BLaER1 treated with 17β-estradiol and CSF1 and Interleukin-3, amounts not matched to agents 10 nM and 100 nM (cell line): ENCODE data around the gene ALG14.

Experiments used
- H3K27ac ChIP-seq, 11 experiments: shearing (Covaris generic); formaldehyde crosslinking; 2 replicates each; pipeline ENCODE4 v1.8.1; 2022
- H3K27me3 ChIP-seq, 11 experiments: shearing (Covaris generic); formaldehyde crosslinking; 2 replicates each; pipeline ENCODE4 v1.8.1; 2022
- H3K36me3 ChIP-seq, 11 experiments: shearing (Covaris generic); formaldehyde crosslinking; 2 replicates each; pipeline ENCODE4 v1.8.1; 2022
- H3K4me1 ChIP-seq, 10 experiments: shearing (Covaris generic); formaldehyde crosslinking; 2 replicates each; pipeline ENCODE4 v1.8.1; 2022
- H3K4me2 ChIP-seq, 11 experiments: shearing (Covaris generic); formaldehyde crosslinking; 2 replicates each; pipeline ENCODE4 v1.8.1; 2022
- H3K4me3 ChIP-seq, 10 experiments: shearing (Covaris generic); formaldehyde crosslinking; 2 replicates each; pipeline ENCODE4 v1.8.1; 2022
- H3K9ac ChIP-seq, 11 experiments: shearing (Covaris generic); formaldehyde crosslinking; 2 replicates each; pipeline ENCODE4 v1.8.1; 2022
- H3K9me3 ChIP-seq, 11 experiments: shearing (Covaris generic); formaldehyde crosslinking; replicated peaks in 1 of 11; 2 replicates each; pipeline ENCODE4 v1.8.1; 2022
- H4K20me1 ChIP-seq, 11 experiments: shearing (Covaris generic); formaldehyde crosslinking; 2 replicates each; pipeline ENCODE4 v1.8.1; 2022
- Cebpa-rat ChIP-seq, 11 experiments: shearing (Covaris generic); IDR thresholded peaks; 2 replicates each; pipeline ENCODE4 v1.8.1; 2022

The ALG14 gene

GRCh38 chr1:95115708-95116137 is 43.0 kb upstream of the ALG14 start:
- Histone ChIP-seq H3K27me3 (peaks cover 42 to 54% (median 51%) of the 10 kb centered on the region in 11 experiments), H3K27ac (no peak overlapping the region), H3K36me3 (no peaks in the 10 kb centered on the region), H3K9ac (no peak overlapping the region), H3K4me2 (no peak overlapping the region), H3K4me1 (peaks cover 0 to 25% (median 21%) of the 10 kb centered on the region in 10 experiments; a peak in 14 of 20 replicates), H3K4me3 (no peak overlapping the region), H4K20me1 (peaks cover 0 to 11% (median 0%) of the 10 kb centered on the region in 11 experiments; a peak in 3 of 22 replicates), H3K9me3 (no peaks in the 10 kb centered on the region)
- TF ChIP-seq Cebpa-rat (IDR thresholded peaks at IDR 0.05): peak in 4 of 11 experiments; percentile 22 to 72 (median 56); a peak in 5 of 22 replicates

GRCh38 chr1:95113684-95114083 is 40.9 kb upstream of the ALG14 start:
- Histone ChIP-seq H3K4me3 (no peak overlapping the region), H4K20me1 (peaks cover 0 to 11% (median 0%) of the 10 kb centered on the region in 11 experiments; a peak in 3 of 22 replicates), H3K27ac (no peak overlapping the region), H3K27me3 (peaks cover 26 to 34% (median 31%) of the 10 kb centered on the region in 11 experiments), H3K36me3 (no peaks in the 10 kb centered on the region), H3K9ac (no peak overlapping the region), H3K4me2 (no peak overlapping the region), H3K9me3 (no peaks in the 10 kb centered on the region), H3K4me1 (peaks cover 0 to 25% (median 21%) of the 10 kb centered on the region in 10 experiments; a peak in 14 of 20 replicates)
- no peak for TF ChIP-seq Cebpa-rat (IDR thresholded peaks at IDR 0.05)

GRCh38 chr1:95111014-95111413 is 38.3 kb upstream of the ALG14 start:
- no peak overlapping the region for H3K27ac ChIP-seq
- H3K36me3 ChIP-seq: no peaks in the 10 kb centered on the region
- H3K4me1 ChIP-seq: peaks cover 0 to 14% (median 8%) of the 10 kb centered on the region in 10 experiments; a peak in 14 of 20 replicates
- TF ChIP-seq Cebpa-rat (IDR thresholded peaks at IDR 0.05): no peak
- H4K20me1 ChIP-seq: no peaks in the 10 kb centered on the region
- peaks cover 0 to 7% (median 4%) of the 10 kb centered on the region in 11 experiments; a peak in 17 of 22 replicates for H3K27me3 ChIP-seq
- H3K9me3 ChIP-seq: no peaks in the 10 kb centered on the region
- H3K4me3 ChIP-seq: no peak overlapping the region
- H3K9ac ChIP-seq: no peak overlapping the region
- peak overlapping the region in 2 of 11 experiments; percentile 50 to 69; a peak in 6 of 22 replicates for H3K4me2 ChIP-seq

GRCh38 chr1:95108792-95109191 is 36.0 kb upstream of the ALG14 start:
- no peak overlapping the region for H3K9ac ChIP-seq
- peaks cover 0 to 14% (median 8%) of the 10 kb centered on the region in 10 experiments; a peak in 14 of 20 replicates for H3K4me1 ChIP-seq
- H4K20me1 ChIP-seq: no peaks in the 10 kb centered on the region
- no peak overlapping the region for H3K27ac ChIP-seq
- H3K36me3 ChIP-seq: no peaks in the 10 kb centered on the region
- no peaks in the 10 kb centered on the region for H3K27me3 ChIP-seq
- no peaks in the 10 kb centered on the region for H3K9me3 ChIP-seq
- TF ChIP-seq Cebpa-rat (IDR thresholded peaks at IDR 0.05): no peak
- no peak overlapping the region for H3K4me3 ChIP-seq
- no peak overlapping the region for H3K4me2 ChIP-seq

GRCh38 chr1:95098196-95098595 is 25.4 kb upstream of the ALG14 start:
- H3K4me3 ChIP-seq: no peak overlapping the region
- H3K4me2 ChIP-seq: no peak overlapping the region
- H3K36me3 ChIP-seq: no peaks in the 10 kb centered on the region
- H3K9ac ChIP-seq: no peak overlapping the region
- H3K27me3 ChIP-seq: no peaks in the 10 kb centered on the region
- no peak for TF ChIP-seq Cebpa-rat (IDR thresholded peaks at IDR 0.05)
- H3K27ac ChIP-seq: no peak overlapping the region
- H4K20me1 ChIP-seq: no peaks in the 10 kb centered on the region
- H3K9me3 ChIP-seq: no peaks in the 10 kb centered on the region
- peaks cover 0 to 15% (median 0%) of the 10 kb centered on the region in 10 experiments; a peak in 5 of 20 replicates for H3K4me1 ChIP-seq

GRCh38 chr1:95097426-95097825 is 24.7 kb upstream of the ALG14 start:
- Histone ChIP-seq H3K9me3 (no peaks in the 10 kb centered on the region), H3K27me3 (no peaks in the 10 kb centered on the region), H3K36me3 (no peaks in the 10 kb centered on the region), H4K20me1 (no peaks in the 10 kb centered on the region), H3K9ac (no peak overlapping the region), H3K4me2 (no peak overlapping the region), H3K27ac (no peak overlapping the region), H3K4me3 (no peak overlapping the region), H3K4me1 (peaks cover 0 to 15% (median 0%) of the 10 kb centered on the region in 10 experiments; a peak in 5 of 20 replicates)
- TF ChIP-seq Cebpa-rat (IDR thresholded peaks at IDR 0.05): no peak

- H3K9ac ChIP-seq: no peak overlapping the region
- peaks cover 0 to 15% (median 0%) of the 10 kb centered on the region in 10 experiments; a peak in 5 of 20 replicates for H3K4me1 ChIP-seq
- no peaks in the 10 kb centered on the region for H4K20me1 ChIP-seq
- no peaks in the 10 kb centered on the region for H3K27me3 ChIP-seq
- H3K4me3 ChIP-seq: no peak overlapping the region
- peak overlapping the region in 3 of 11 experiments; percentile 15 to 28 (median 27); a peak in 1 of 22 replicates for H3K27ac ChIP-seq
- no peak for TF ChIP-seq Cebpa-rat (IDR thresholded peaks at IDR 0.05)
- no peaks in the 10 kb centered on the region for H3K36me3 ChIP-seq
- H3K9me3 ChIP-seq: peaks cover 0 to 5% (median 3%) of the 10 kb centered on the region in 11 experiments; a peak in 12 of 22 replicates
- peak overlapping the region in 4 of 11 experiments; percentile 11 to 56 (median 36); a peak in 7 of 22 replicates for H3K4me2 ChIP-seq
These were observed 23.6 kb upstream of the ALG14 start for GRCh38 chr1:95096218-95096841.

- peak overlapping the region in 4 of 11 experiments; percentile 15 to 54 (median 38); a peak in 6 of 22 replicates for H3K27ac ChIP-seq
- H4K20me1 ChIP-seq: no peaks in the 10 kb centered on the region
- no peak overlapping the region for H3K9ac ChIP-seq
- no peak overlapping the region for H3K4me3 ChIP-seq
- H3K27me3 ChIP-seq: no peaks in the 10 kb centered on the region
- peaks cover 0 to 10% (median 8%) of the 10 kb centered on the region in 11 experiments; a peak in 15 of 22 replicates for H3K9me3 ChIP-seq
- H3K4me1 ChIP-seq: peaks cover 0 to 15% (median 0%) of the 10 kb centered on the region in 10 experiments; a peak in 5 of 20 replicates
- no peaks in the 10 kb centered on the region for H3K36me3 ChIP-seq
- H3K4me2 ChIP-seq: peak overlapping the region in 4 of 11 experiments; percentile 11 to 56 (median 36); a peak in 7 of 22 replicates
- TF ChIP-seq Cebpa-rat (IDR thresholded peaks at IDR 0.05): no peak
These were observed 23.1 kb upstream of the ALG14 start for GRCh38 chr1:95095833-95096217.

- H3K4me1 ChIP-seq: peaks cover 0 to 15% (median 0%) of the 10 kb centered on the region in 10 experiments; a peak in 5 of 20 replicates
- no peak for TF ChIP-seq Cebpa-rat (IDR thresholded peaks at IDR 0.05)
- H3K27ac ChIP-seq: peak overlapping the region in 2 of 11 experiments; percentile 49 to 54; a peak in 3 of 22 replicates
- no peak overlapping the region for H3K9ac ChIP-seq
- no peaks in the 10 kb centered on the region for H3K27me3 ChIP-seq
- no peaks in the 10 kb centered on the region for H4K20me1 ChIP-seq
- no peaks in the 10 kb centered on the region; a peak in 1 of 22 replicates for H3K36me3 ChIP-seq
- no peak overlapping the region for H3K4me3 ChIP-seq
- no peak overlapping the region; a peak in 1 of 22 replicates for H3K4me2 ChIP-seq
- peaks cover 7 to 19% (median 15%) of the 10 kb centered on the region in 11 experiments; a peak in 20 of 22 replicates for H3K9me3 ChIP-seq
These were observed 22.2 kb upstream of the ALG14 start for GRCh38 chr1:95094923-95095322.
